HG03469 (cell line): ENCODE data around the gene SYCP1.
"Not testable (repeated sequence)": the region's sequence is repeated elsewhere in the genome, so short reads cannot be mapped to it uniquely, and the experiment has no call there.

Experiments
- ATAC-seq: cut with Tn5 transposase; IDR thresholded peaks from one replicate; pipeline ENCODE4 v1.9.1; 2021; ENCODE audit warnings: mild to moderate bottlenecking, moderate library complexity, moderate number of reproducible peaks; ENCODE audit not compliant: unreplicated experiment

Gene SYCP1

DNA sequence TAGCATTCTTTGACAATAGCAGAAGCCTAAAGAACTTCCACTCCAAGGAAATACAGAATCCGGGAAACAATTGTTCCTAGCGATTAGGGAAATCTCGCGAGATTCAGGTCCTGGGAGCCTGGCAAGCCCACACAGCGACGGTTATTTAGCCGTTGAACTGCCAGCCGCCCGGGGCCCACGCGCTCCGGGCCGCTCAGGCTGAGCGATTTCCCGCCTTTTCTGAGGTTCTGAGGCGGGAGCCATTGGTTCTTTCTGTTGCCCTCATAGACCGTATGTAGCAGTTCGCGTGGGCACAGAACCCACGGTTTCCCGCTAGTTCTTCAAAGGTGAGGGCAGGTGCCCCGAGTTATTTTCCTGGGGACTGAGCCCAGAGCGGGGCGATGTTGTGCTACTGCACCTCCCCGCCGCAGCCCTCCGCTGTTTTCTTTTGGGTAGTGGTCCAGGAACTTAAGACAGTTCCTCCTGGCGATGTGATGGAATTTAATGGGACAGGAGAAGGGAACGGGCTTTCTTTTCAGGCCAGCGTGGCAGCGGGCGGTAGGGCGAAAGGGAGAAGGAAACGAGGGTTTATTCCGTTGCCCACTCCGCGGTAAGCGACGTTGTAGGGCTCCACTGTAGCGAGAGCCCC lies at the start of gene SYCP1:
TSS of gene SYCP1 (plus strand) at position 171 of the 628 bp plus-strand sequence. CDS start 602 bp downstream, outside the sequence.
- ATAC-seq: no peak

DNA sequence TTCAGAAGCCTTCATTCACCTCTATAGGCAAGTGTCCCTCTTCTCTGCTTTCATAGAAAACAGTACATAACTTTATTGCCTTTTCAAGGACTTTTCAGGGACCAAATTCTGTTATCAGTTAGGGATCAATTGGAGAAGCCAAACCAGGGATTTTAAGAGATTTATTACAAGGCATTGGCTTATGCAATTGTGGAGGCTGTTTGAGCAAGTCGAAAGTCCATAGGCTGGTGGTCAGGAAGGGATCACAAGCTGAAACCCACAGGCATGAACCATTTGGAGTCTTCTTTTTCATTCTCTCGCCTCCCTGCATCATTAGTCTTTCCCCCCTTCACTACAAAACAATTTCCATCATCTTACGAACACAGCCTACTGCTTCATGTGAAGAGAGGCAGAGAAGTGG lies 34.8 kb upstream of the SYCP1 start:
- ATAC-seq: no peak

GRCh38 chr1:114820392-114820791 lies 34.3 kb upstream of the SYCP1 start:
- no peak for ATAC-seq

DNA sequence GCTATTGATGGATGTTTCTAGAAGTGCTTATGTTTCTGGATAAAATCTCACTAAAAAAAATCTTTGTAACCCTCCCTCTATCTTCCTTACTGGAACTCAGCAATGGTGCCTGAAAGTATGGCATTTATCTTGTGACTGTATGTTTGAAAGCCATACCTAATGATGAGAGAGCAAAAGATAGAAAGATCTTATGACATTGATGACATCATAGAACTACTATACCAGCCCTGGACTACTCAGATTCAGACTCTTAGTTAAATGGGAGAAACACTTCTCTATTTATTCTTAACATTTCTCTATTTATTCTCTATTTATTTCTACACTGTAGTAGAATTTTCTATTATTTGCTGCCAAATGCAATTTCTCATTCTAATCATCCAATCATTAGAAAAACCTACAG lies 32.7 kb upstream of the SYCP1 start:
- ATAC-seq: no peak

- ATAC-seq: no peak
Observed at GRCh38 chr1:114828251-114828650, 26.4 kb upstream of the SYCP1 start.

- not testable (repeated sequence) for ATAC-seq
Observed at GRCh38 chr1:114830075-114830474, 24.6 kb upstream of the SYCP1 start.

DNA sequence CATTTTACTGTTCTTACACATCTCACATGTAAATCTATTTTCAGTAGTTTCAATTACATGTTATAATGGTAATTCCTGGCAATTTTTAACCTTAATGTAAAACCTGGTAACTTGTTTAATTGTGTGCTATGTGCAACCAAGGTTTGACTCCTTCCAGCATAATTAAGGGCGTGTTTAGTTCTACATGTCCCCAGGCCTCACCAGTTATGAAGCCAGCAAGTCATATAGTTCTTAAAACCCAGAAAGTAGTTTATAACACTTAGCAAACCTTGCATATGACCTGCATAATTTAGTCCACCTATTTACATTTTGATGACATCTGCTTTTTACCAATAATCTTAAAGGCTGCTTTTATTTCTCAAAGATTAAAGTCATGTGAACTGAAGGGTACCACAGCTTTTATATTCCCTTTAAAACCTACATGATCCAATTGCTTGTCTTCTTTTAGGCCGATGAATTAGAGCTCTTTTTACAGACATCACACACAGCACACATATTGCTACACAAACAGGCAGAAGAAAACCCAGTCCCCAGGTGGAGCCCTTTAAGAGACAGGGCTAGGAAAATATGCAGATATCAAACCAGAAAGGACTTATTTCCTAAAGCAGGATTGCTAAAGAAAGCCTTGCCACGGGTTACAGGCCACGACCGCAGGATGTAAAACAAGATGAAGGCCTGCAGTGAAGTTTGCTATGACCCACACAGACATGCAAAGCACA lies 23.2 kb upstream of the SYCP1 start:
- ATAC-seq: no peak

GRCh38 chr1:114832057-114832456 lies 22.6 kb upstream of the SYCP1 start:
- ATAC-seq: no peak

DNA sequence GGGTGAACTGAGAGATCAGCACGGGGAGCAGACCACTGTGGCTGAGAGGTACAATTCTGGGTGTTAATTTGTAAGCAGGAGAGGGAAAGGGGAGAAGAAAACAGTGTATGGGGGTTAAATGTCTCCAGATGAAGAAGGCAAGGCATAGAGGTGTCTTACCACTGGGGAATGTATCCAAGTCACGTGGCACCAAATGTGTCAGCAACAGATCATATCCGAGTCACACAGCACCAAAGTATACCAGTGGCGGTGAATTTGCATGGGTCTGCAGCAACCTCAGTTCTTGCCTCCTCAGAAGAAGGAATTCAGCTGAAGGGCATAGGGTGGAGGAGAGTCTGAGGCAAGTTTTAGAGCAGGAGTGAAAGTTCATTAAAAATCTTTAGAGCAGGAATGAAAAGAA lies 21.2 kb upstream of the SYCP1 start:
- no peak for ATAC-seq

- no peak for ATAC-seq
Observed at GRCh38 chr1:114844270-114844669, 10.4 kb upstream of the SYCP1 start.

GRCh38 chr1:114853584-114853983 lies 1.1 kb upstream of the SYCP1 start:
- no peak for ATAC-seq

DNA sequence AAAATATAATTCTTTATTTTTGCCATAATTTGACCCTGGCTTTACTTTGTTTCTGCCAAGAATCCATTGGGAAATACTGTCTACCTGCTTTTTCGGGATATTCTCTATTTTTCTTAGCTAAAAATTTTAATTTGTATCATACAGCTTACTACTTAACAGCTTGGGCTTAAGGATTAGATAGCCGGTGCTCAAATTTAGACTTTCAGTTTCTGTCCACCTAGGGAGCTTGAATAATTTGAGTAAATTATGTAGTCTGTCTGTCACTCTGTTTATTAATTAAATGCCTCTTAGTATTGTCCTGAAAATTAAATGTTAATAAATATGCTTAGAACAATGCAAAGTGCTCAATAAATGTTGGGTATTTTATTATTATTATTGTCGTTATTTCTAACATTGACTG lies 6.7 kb downstream of the SYCP1 start:
- no peak for ATAC-seq

DNA sequence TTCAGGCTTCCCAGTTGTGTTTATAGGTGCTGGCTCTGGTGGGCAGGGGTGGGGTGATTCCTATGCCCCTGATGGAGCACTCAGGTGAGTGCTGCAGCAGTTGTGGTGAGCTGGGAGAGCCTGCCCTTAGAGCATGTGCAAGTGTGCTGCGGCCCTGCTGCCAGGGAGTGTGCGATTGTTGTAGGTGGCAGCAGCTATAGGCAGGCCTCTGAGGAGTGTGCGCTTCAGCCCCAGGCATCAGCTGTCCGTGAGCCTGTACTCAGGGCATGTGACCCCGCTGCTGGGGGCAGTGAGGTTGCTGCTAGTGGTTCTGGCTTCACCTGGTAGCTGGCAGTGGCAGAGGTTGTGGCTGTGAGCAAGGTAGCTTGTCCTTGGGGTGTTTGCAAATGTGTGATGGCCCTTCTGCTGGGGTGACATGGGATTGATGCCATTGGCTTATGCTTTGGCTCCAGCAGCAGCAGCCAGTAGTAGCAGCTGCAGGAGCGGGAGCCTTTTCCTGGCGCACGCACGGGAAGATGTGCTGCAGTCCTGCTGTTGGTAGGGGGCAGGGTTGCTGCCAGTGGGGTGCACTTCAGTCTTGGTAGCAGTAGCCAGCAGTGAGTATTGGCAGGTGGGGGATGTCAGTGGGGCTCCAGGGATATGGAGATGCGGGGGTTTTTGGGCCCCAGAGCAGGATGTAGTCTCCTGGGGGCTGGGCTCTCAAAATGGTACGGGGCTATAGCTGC lies 37.7 kb downstream of the SYCP1 start:
- ATAC-seq: no peak

- ATAC-seq: no peak
Observed at GRCh38 chr1:114896795-114897194, 42.1 kb downstream of the SYCP1 start.

DNA sequence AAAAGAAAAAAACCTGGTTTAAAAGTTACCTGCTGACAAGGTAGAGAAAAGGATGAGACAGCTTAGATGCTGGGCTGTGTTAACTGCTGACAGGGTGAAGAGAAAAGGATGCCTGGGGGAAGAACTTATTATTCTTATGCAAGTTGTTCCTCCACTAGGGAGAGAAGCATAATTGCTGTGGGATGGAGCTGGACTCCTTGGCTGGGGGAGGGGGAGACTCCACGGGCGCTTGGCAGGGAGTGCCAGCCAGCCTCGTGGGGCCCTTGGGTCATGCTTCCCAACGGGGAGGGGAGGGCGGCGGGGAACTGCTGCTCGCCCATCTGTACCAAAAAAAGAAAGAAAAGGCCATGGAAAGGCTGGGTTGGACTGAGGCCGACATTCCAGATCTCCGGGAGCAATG lies 47.2 kb downstream of the SYCP1 start:
- no peak for ATAC-seq

GRCh38 chr1:114902343-114902742 lies 47.7 kb downstream of the SYCP1 start:
- ATAC-seq: no peak

- ATAC-seq: no peak
Observed at GRCh38 chr1:114903480-114903879, 48.8 kb downstream of the SYCP1 start.

DNA sequence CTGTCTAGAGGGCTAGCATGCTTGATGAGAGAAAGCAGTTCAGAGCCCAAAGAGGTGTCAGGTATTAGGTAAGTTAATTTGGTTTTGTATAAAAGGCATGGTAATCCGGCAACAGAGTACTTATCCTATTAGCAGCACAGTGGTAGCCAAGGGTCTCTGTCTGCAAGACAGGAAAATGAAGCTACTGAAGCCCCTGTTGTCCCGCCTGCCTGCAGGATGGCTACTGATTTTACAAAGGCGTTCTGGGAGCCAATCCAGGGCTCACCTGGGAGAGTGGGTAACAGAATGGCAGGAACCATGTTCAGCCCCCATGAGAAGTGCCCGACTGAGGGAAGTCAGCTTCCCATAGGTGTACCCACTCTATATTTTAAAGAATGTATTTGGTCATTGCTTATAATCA lies 61.1 kb downstream of the SYCP1 start:
- ATAC-seq: not testable (repeated sequence)

DNA sequence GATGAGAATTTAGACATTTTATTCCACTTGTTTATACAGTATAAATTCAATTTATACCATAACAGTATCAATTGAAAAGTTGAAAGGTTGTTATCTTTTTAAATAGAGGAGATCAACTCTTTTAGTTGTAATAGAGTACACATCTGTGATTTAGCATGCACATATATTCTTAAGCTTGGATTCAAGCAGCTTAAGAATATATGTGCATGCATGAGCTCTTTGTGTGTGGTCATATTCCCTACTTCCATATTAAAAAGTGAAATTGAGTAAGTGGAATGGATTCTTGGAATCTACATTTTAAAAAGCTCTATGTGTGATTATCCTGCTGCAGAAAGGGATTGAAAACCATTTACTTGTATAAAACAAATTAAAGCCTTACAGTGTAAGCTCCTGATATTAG lies 71.9 kb downstream of the SYCP1 start:
- ATAC-seq: no peak

GRCh38 chr1:114927401-114927800 lies 72.7 kb downstream of the SYCP1 start:
- no peak for ATAC-seq

DNA sequence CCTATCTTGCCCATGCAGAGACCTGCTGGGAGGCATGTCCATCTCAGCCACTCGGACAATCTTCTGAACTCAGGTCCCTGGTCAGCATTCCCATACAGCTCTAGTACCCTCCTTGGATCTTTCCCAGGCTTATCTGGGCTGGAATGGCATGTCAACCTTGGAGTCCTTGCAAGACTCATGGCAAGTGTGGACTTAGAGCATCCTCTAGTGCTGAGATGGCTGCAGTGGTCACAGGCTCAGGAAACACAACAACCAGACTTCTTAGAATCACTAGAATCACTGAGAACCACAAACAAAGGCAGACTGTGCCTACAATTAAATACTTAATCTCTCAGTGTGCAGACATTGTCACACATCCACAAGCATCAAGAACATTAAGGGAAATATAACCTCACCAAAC lies 101.9 kb downstream of the SYCP1 start:
- no peak for ATAC-seq

DNA sequence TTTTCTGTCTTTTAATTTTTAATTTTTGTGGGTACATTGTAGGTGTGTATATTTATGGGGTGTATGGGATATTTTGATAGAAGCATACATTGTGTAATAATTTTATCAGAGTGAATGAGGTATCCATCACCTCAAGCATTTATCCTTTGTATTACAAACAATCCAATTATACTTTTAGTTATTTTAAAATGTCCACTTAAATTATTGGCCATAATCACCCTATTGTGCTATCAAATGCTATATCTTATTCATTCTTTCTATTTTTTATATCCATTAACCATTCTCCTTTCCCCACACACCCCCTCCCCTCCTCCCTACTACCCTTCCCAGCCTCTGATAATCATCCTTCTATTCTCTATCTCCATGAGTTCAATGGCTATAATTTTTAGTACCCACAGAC lies 104.8 kb downstream of the SYCP1 start:
- no peak for ATAC-seq
